IPS-11a (cell line): Measurements from ENCODE around the gene UST.

Experiments
- H3K4me3 ChIP-seq: one replicate; pipeline ENCODE4 v1.5.1; 2013; ENCODE audit warnings: low read depth, low read length, control low read depth

UST gene

DNA sequence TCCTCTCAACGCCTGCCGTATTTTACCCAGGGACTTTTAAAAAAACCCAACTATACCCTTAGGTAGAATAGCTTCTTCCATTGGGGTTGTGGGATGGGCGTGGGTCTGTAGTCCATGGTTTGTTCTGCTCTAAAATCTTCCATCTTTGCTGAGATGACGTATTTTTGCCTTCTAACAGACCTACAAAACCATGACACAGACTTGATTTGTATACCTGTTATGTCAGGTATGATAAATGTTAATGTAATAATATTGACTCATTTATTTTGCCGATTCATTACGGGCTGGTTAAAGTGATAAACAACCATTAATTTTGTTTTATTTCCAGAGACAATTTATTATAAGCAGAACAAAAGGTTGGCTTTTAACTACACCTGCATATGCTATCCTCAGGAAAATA, 48.7 kb downstream of the UST start:
- H3K4me3 ChIP-seq: no peak overlapping the region

DNA sequence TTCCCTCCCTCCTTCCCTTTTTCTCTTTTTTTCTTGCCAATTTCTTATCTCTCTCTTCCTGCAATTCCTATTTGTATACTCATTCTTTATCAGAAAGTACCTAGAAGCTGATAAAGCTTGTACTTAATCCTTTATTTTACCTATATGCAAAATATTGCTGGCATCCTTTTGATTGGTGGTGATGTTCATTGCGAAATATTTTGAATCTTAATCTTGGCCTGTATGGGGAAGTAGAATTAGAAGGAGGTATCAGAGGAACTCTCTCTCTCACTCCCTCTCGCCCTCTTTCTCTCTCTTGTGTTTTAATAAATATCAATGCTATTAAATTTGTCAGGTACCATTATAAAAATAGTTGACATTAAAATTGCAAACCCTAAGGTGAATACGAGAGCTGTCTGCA, 52.8 kb downstream of the UST start:
- H3K4me3 ChIP-seq: no peak overlapping the region

DNA sequence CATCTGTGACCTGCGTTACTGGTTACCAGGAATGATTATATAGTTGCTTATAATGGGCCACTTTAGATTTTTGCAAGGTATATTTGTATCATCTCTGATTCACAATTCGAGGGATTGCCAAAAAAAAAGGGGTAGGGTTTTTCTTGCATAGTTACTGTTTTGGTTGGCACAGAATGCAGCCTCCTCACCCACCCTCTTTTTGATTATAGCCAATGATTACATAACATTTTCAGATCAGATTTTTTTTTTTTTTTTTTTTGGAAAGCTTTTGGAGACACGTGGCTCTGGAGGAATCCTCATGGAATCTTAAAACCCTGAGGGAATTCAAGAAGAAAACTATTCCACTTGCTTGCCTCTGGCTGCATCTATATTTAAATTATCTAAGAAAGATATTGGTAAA, 53.7 kb downstream of the UST start:
- H3K4me3 ChIP-seq: no peak overlapping the region

DNA sequence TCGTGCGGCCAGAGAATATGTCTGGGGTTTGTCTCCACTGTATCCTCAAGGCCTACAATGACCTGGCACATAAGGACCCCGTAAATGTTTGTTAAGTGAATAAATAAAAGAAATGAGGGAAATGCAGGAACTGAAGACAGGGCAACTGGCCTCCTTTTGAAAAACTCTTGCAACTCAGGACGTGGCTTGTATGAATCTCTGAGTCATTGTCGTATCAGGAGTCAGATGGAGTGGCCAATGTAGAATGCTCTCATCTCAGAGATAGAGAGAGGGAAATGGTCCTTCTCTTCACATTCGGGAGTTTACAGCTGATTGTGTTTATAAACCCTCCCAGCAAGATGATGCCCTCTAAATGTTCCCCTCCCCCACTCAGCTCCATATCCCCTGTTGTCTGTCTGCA, 57.1 kb downstream of the UST start:
- H3K4me3 ChIP-seq: no peak overlapping the region

DNA sequence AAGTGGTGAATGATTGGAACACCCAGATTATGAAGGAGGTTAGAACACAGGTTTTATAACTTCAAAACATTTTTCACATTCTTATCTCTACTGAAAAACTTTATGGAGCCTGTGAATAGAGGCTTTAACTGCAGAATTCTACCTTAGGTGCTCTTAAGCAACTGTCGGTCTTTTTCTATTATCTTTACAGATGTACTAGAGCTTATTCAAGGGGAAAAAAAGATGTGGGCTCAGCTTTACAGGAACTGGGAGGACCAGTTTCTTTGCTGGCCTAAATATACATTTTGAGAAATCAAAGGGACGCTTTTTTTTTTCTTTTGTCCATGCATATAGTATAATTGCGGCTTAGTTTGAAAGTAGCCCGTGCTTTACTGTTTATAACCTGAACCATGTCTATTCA, 58.9 kb downstream of the UST start:
- H3K4me3 ChIP-seq: no peak overlapping the region

DNA sequence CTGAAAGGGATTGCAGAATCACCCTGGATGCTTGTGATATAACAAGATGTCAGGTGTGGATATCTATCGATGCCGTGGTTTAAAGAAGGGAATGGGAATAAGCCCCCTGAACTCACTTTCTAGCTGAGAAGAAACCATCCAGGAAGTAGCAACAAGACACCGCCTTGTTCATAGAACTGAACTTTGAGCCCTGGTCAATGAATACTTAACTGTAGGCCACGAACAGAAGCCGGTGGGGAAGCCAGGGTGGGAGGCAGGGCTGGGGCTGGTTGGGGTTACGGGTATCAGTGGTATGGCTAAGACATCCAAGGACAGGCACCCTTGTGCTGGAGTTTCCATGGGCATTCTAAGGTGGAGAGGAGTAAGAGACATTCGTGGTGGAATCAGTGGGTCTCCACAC, 61.0 kb downstream of the UST start:
- H3K4me3 ChIP-seq: no peak overlapping the region

DNA sequence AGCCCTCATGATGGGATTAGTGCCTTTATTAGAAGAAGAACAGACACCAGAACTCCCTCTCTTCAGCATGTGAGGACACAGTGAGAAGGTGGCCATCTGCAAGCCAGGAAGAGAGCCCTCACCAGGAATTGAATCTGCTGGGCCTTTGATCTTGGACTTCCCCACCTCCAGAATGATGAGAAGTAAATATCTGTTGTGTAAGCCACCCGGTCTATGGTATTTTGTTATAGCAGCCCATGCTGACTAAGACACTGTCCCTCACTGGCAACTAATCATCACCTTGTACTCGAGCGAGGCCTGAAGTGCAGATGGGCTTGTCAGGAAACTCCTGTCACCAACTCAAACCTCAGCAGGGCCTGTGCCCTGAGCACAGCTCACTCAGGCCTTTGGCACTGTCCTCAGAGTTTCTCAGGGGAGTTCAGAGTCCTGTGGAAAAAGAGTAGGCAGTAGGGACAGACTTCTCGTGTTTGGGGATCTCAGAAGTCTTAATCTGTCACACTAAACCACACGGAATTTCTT, 62.0 kb downstream of the UST start:
- no peak overlapping the region for H3K4me3 ChIP-seq

DNA sequence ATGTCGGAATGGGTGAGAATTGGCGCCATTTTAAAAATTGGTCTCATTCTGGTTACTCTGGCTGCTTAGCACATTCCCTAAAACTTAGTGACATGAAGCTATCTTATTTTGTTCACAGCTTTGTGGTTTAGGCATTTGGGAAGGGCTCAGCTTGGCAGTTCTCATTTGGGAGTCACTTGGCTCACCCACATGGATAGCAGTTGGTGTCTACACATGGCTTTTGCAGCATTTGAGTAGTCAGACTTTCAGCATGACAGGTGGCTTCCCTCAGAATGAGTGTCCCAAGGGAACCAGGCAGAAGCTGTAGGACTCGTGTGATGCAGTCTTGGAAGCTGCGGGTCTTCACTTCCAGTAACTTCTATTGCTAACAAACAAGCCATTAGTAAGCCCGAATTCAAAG, 64.6 kb downstream of the UST start:
- no peak overlapping the region for H3K4me3 ChIP-seq

DNA sequence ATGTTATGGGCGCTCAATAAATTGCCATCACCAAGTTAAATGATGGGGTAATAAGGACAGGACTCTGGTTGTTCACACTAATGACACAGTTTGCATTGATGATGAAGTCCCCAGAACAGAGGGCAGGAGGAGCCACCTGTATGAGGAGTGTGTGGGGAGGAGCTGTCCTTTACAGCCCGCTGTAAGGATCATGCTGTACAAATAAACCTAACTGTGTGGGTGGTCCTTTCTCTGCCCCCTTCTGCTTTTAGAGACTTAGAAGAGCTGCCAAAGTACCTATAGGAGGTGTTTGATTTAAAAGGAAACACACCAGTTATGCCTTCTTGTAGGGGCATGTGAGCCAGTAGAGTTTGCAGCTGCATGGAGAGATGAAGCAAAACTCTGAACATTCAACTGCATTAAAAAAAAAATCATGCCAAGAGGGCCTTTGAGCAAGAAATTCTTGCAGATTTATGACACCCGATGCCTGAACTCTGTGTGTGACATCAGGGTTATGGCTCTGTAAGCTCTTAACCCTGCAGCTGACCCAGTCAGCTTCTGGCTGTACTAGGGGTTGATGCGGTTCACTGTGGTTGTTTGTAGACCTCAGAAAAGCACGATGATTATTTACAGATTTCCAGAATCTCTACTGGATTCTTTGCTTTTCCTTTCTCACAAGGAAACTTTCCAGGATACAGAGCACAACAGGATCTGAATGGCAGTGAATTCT, 67.4 kb downstream of the UST start:
- H3K4me3 ChIP-seq: no peak overlapping the region

DNA sequence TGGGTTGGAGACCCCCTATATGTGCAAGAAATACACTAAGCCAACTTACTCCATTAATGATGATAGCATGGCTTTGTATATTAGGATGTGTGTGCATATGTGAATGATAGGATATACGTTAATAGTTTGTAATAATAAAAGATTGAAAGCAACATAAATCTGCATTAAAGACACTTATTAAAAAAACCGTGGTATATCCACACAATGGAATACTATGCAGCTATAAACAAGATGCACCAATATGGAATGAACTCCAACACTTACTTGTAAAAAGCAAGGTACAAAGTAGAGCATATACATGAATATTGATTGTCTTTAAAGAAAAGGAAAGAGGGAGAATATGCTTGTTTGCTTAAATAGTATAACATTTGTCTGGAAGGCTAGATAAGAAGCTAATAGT, 68.0 kb downstream of the UST start:
- no peak overlapping the region for H3K4me3 ChIP-seq

DNA sequence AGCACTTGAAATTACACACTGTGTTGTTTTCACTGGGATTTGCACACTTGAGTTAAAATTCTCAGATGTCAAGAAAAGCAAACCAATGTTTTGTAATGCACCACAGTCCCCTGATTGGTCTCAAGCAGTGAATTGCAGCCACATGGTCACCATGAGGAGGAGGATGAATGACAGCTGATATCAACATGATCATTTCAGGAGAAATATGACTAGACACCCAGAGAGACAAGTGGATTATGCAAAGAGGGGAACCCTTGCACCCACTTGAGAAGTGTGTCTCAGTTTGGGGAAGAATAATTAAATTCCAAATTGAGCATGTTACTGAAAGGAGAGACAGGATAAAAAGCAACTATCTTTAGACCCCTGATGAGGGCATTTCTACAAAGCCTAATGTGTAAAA, 69.3 kb downstream of the UST start:
- no peak overlapping the region for H3K4me3 ChIP-seq

DNA sequence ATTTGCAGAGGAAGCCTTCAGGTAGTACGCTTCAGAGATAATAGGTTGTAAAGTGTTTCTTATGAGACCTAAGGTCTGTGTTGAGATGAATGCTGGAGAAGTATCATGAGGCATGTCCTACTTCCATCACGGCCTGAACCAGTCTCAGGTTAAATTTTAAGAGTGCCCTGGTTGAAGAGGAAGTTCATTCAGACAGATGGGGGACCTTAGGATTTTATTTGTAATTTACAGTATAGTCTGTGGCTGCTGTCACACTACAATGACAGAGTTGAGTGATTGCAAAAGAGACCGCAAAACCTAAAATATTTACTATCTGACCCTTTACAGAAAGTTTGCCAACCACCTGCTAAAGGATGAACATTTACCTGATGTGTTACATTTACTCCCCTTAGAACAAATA, 70.9 kb downstream of the UST start:
- no peak overlapping the region for H3K4me3 ChIP-seq

DNA sequence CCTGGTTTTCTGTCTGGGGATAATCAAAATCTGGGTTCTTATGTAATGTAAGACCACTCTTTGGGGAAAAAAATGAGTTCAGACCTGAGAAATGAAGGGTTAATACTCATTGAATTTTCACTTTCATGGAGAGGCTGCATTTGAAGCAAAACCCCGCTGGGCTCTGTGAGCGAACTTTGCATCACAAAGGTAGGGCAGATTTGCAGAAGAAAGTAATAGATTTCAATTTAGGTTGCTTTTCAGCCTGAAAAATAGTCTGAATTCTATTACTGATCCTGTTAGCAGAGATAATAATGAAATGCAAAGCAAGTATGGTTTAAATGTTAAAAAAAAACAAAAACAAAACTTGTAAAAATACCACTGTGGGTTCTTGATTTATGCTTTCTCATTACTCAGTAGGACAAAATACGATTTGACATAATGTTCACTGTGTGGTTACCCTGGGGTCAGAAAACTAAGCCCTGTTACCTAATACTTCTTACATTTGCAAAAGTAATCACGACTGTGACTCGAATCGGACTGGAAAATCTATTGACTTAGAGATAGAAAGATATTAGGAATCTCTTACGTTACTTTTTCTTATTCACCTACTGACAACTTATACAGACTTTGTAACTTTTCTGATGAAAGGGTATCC, 72.2 kb downstream of the UST start:
- no peak overlapping the region for H3K4me3 ChIP-seq

DNA sequence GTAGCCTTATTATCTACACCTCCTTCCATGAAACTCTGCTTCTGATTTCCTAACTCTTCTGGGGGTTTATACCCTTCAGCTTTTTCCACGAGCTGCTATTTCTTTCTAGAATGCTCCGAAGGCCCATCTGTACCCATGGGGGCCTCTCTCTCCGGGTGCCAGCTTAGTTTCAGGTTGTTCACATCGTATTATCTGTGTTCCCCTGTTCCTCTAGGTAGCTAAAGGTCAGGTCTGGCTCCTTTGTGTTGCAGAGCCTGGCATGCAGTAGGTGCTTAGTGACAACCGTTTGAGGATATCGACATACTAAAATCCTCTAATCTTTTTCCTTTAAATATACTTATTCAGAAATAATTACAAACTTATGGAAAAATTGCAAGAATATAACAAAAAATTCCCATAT, 73.0 kb downstream of the UST start:
- no peak overlapping the region for H3K4me3 ChIP-seq

DNA sequence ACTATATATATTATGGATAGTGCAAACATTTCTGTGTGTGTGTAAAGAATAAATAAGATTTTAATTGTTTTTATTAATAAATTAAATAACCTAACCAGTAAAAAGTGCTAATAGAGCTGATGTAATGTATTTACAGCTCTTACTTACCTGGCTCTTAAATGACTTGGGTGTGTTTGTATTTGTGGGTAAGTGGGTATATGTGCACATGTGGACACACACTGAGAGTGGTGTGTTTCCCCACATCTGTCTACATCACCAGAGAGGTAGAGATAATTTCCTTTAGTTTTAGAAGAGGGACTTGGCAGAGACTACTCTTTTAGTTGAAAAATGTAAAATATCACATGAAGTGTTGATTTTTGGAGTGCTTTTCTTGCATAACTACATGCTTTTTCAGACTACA, 76.0 kb downstream of the UST start:
- no peak overlapping the region for H3K4me3 ChIP-seq

DNA sequence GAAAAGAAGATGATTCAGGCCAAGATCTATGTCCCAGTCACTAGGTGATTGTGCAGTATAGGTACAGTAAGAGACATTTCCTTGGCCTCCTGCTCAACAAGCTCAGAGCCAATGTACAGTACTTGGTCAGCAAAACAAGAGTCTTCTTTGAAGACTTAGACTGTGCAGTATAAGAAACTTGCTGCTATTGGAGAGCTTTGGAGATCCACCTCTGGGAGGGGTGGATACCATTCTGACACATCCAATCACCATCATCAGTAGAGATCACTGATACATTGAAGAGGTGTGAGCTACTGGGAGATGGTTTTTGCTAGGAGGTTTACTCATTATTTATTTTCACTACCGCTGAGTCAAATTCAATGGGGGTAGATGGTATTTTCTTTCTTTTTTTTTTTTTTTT, 77.5 kb downstream of the UST start:
- no peak overlapping the region for H3K4me3 ChIP-seq

DNA sequence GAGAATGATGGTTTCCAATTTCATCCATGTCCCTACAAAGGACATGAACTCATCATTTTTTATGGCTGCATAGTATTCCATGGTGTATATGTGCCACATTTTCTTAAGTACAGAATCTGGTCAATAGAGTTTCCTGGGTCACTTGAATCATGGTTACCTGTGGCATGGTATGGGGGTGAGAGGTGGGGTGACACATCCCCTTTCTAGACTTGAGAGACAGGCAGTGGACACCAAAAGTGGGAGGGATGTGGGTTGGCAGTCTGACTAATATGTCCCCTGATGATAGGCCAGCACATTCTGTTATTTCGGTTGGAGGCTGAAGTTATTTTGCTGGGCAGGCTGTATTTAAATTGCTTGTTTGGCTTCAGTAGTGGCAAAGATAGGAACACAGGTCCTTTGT, 78.1 kb downstream of the UST start:
- H3K4me3 ChIP-seq: no peak overlapping the region

DNA sequence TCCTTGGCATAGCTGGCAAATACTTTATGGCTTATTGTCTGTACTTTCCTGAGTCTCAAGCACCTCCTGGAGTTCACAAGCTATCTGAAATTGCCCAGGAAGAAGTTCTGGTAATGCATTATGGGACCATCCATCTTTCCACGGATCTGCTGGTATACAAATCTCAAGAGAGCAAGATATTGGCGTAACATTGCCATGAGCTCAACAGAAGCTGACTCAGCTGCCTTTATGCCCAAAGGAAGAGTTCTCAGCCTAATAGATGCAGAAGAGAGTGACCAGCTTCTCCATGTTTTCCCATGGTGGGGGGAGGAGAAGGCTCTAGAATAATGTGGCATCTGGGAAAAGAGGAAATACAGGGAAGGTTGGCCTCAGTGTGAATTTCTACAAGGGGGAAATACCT, 78.7 kb downstream of the UST start:
- H3K4me3 ChIP-seq: no peak overlapping the region

DNA sequence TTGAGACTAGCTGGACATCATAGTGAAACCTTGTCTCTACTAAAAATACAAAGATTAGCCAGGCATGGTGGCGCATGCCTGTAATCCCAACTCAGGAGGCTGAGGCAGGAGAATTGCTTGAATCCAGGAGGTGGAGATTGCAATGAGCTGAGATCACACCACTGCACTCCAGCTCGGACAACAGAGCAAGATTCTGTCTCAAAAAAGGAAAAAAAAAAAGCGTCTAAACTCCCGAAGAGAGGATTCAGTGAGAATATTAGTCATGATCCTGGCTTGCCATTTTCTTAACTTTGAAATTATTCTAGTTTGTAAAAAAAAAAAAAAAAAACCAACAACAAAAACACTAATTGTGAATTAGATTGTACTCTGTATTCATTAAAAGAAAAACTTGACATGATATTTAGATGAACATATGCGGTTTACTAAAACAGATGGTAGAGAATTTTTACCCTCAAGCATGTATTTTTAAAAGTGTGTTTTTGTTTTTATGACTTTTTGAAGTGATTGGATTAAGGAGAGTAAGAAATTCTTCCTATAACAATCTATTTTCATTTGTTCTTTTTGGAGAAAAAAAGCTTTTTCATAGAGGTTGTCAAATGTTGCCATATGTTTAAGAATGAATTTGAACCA, 80.7 kb downstream of the UST start:
- H3K4me3 ChIP-seq: no peak overlapping the region

DNA sequence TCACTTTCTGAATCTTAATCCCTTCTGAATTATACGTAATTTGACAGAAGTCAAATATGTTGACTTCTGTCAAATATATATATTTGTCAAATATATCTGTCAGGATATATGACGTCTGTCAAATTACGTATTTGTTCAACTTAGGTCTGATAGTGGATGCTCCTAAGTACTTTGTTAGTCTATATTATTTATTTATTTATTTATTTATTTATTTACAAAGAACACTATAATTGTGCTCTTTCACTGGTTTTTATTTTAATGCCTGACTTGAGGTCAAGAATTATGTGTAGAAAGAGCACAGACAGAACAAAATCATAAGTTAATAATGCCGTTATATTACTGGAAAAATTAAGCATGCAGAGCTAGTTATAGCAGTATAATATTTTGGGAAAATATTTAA, 81.2 kb downstream of the UST start:
- H3K4me3 ChIP-seq: no peak overlapping the region

DNA sequence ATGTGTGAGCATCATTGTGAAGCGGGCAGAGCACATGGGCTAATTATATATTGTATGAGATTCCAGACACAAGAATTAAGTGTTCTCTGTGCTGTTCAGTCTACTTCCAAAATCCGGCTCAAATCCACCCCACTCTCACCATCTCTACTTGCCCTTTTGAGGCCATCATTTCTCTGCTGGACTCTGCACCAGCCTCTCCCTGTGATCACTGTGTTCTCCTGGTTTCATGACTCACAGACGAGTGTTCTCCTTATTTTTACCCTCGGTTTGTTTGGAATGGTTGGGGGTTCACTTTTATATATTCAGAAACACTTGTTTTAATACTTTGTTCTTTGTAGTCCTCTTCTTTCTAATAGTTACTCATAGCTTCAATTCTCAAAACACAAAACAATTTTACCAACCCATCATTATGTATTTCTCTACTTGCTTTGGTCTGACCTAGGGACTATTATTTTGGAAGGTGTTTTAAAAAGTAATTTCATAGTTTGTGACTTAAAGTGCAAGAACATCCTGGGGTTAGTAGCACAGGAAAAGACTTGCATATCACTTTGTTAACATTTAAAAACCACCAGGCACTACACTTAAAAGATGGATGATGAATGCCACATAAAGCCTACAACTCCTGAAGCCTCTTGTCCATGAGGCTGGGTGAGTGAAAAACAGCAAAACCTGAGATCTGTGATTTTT, 82.7 kb downstream of the UST start:
- H3K4me3 ChIP-seq: no peak overlapping the region

DNA sequence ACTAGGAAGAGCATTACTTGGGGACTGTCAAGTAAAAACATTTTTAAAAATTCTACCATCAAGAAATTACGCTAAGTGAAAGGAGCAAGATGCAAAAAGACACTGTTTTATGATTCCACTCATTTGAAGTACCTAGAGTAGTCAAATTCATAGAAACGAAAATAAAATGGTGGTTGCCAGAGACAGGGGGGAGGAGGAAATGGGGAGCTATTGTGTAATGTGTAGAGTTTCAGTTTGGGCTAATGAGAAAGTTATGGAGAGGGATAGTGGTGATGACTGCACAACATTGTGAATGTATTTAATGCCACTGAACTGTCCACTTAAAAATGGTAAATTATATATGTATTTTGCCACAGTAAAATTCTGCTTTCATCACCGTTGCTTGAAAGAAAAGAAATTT, 83.8 kb downstream of the UST start:
- no peak overlapping the region for H3K4me3 ChIP-seq
